A549 (cell line): ENCODE results near the gene OBSCN. TPM values are rescaled to one million over a fixed set of nuclear protein-coding genes. Genes with fewer than 3 reads are reported as not detected.

Experiments
- ATAC-seq, 2 experiments: fragments of 200-7000 bp in 1 of 2; fragments of >200 bp in 1 of 2; cut with Nextera tagmentation in 1 of 2; cut with Tn5 transposase in 1 of 2; 3 replicates each; pipeline versions ENCODE4 v1.8.0 to v1.9.1; 2018 to 2020; ENCODE audit warnings: mild to moderate bottlenecking in 1 of 2, moderate library complexity in 1 of 2
- CTCF ChIA-PET: fragments of 300-600 bp; sonication (Branson Sonifier 250); formaldehyde crosslinking; extraction: SDS; loops from one replicate; lab custom pipeline; 2021; ENCODE audit warnings: antibody characterized with exemption, inconsistent platforms; lab: Yijun Ruan, JAX
- POLR2A ChIA-PET: fragments of 350-600 bp; formaldehyde crosslinking; extraction: SDS; loops from one replicate; lab custom pipeline; 2021; ENCODE audit warnings: antibody characterized with exemption, inconsistent platforms; lab: Yijun Ruan, JAX
- DNase-seq, 2 experiments: peaks; one replicate each; pipeline versions ENCODE4 v3.0.0 to v3.0.0-alpha.2; 2011 to 2016; ENCODE audit warnings: low read depth in 1 of 2, low spot score in 1 of 2
- FAIRE-seq: peaks from 2 replicates; lab custom pipeline; 2011; peaks lifted over from hg19 to GRCh38; lab: Jason Lieb, UNC
- H3K27ac ChIP-seq, 2 experiments: fragments of >200 bp; sonication (Bioruptor Twin); formaldehyde crosslinking; 3 replicates each; pipeline ENCODE4 v1.5.1; 2016 to 2017
- H3K4me1 ChIP-seq: fragments of >200 bp; sonication (Bioruptor Twin); formaldehyde crosslinking; 3 replicates; pipeline ENCODE4 v1.6.1; 2016
- H3K4me2 ChIP-seq: fragments of >200 bp; sonication (Bioruptor Twin); formaldehyde crosslinking; 3 replicates; pipeline ENCODE4 v1.6.1; 2016
- H3K4me3 ChIP-seq: fragments of >200 bp; sonication (Bioruptor Twin); formaldehyde crosslinking; 3 replicates; pipeline ENCODE4 v1.5.1; 2016
- H3K9me3 ChIP-seq: fragments of >200 bp; sonication (Bioruptor Twin); formaldehyde crosslinking; 3 replicates; pipeline ENCODE4 v1.6.1; 2016
- CBX8 ChIP-seq: fragments of 200-600 bp; sonication (generic); IDR thresholded peaks from 2 replicates; pipeline ENCODE4 v1.6.1; 2016
- CEBPB ChIP-seq, 2 experiments: fragments of >200 bp in 1 of 2; sonication (Bioruptor Twin) in 1 of 2; formaldehyde crosslinking in 1 of 2; IDR thresholded peaks; 2 replicates each; pipeline ENCODE4 v1.6.1; 2012 to 2016
- CHD2 ChIP-seq: fragments of 150-350 bp; IDR thresholded peaks from 2 replicates; pipeline ENCODE4 v1.6.1; 2014; ENCODE audit warnings: low read length; ENCODE audit not compliant: partially characterized antibody
- CHD4 ChIP-seq: fragments of 200-600 bp; sonication (generic); IDR thresholded peaks from 2 replicates; pipeline ENCODE4 v1.6.1; 2016; ENCODE audit warnings: antibody characterized with exemption, mild to moderate bottlenecking, borderline replicate concordance
- EHMT2 ChIP-seq: fragments of 200-600 bp; sonication (generic); IDR thresholded peaks from 2 replicates; pipeline ENCODE4 v1.6.1; 2016; ENCODE audit warnings: antibody characterized with exemption, low read depth, mild to moderate bottlenecking, moderate library complexity
- ESRRA ChIP-seq: fragments of 150-350 bp; IDR thresholded peaks from 2 replicates; pipeline ENCODE4 v1.6.1; 2014; ENCODE audit warnings: mild to moderate bottlenecking, low read length, borderline replicate concordance
- FOXS1 ChIP-seq: fragments of 250-450 bp; sonication (Bioruptor Pico); IDR thresholded peaks from 2 replicates; pipeline ENCODE4 v1.5.0; 2020; ENCODE audit warnings: mild to moderate bottlenecking, moderate library complexity
- HDAC2 ChIP-seq: fragments of 200-600 bp; sonication (generic); IDR thresholded peaks from 2 replicates; pipeline ENCODE4 v1.6.1; 2016
- HES2 ChIP-seq: fragments of >200 bp; sonication (Bioruptor Twin); formaldehyde crosslinking; IDR thresholded peaks from 2 replicates; pipeline ENCODE4 v1.6.1; 2016
- HOXB13 ChIP-seq: fragments of 250-450 bp; sonication (Bioruptor Pico); IDR thresholded peaks from 2 replicates; pipeline ENCODE4 v1.5.0; 2020; ENCODE audit warnings: low read depth, mild to moderate bottlenecking, moderate library complexity
- JUN ChIP-seq, 2 experiments: fragments of >200 bp; sonication (Bioruptor Twin); formaldehyde crosslinking; IDR thresholded peaks; 2 replicates in 1 of 2; 3 replicates in 1 of 2; pipeline ENCODE4 v1.6.1; 2016 to 2017
- MAFK ChIP-seq: fragments of 450-650 bp; IDR thresholded peaks from 2 replicates; pipeline ENCODE4 v1.6.1; 2014; ENCODE audit not compliant: partially characterized antibody
- MAZ ChIP-seq: fragments of 150-350 bp; IDR thresholded peaks from 2 replicates; pipeline ENCODE4 v1.6.1; 2014; ENCODE audit warnings: antibody characterized with exemption, low read depth, low read length, borderline replicate concordance
- NPAS2 ChIP-seq: fragments of 250-450 bp; sonication (Bioruptor Pico); IDR thresholded peaks from 2 replicates; pipeline ENCODE4 v1.8.0; 2022; ENCODE audit warnings: mild to moderate bottlenecking, moderate library complexity, borderline replicate concordance
- NR3C1 ChIP-seq: fragments of >200 bp; sonication (Bioruptor Twin); formaldehyde crosslinking; IDR thresholded peaks from 3 replicates; pipeline ENCODE4 v1.6.1; 2017
- PHF8 ChIP-seq: fragments of 200-600 bp; sonication (generic); IDR thresholded peaks from 2 replicates; pipeline ENCODE4 v1.6.1; 2016; ENCODE audit warnings: low read depth, mild to moderate bottlenecking, antibody characterized with exemption, moderate library complexity, borderline replicate concordance
- POLR2A ChIP-seq: IDR thresholded peaks from 2 replicates; pipeline ENCODE4 v1.6.1; 2012; ENCODE audit warnings: mild to moderate bottlenecking, low read length
- RAD21 ChIP-seq, 2 experiments: fragments of >200 bp in 1 of 2; sonication (Bioruptor Twin) in 1 of 2; formaldehyde crosslinking in 1 of 2; IDR thresholded peaks in 1 of 2; conservative IDR thresholded peaks in 1 of 2; 2 replicates in 1 of 2; 3 replicates in 1 of 2; pipeline ENCODE4 v1.6.1; 2012 to 2018; ENCODE audit warnings: inconsistent platforms in 1 of 2
- RFX5 ChIP-seq: fragments of 450-650 bp; IDR thresholded peaks from 2 replicates; pipeline ENCODE4 v1.7.1; 2014; ENCODE audit warnings: antibody characterized with exemption, mild to moderate bottlenecking, moderate library complexity
- SMC3 ChIP-seq: fragments of >200 bp; sonication (Bioruptor Twin); formaldehyde crosslinking; IDR thresholded peaks from 3 replicates; pipeline ENCODE4 v1.6.1; 2018; ENCODE audit warnings: inconsistent platforms
- ZFP36 ChIP-seq: fragments of 450-650 bp; IDR thresholded peaks from 2 replicates; pipeline ENCODE4 v1.6.1; 2014; ENCODE audit warnings: borderline replicate concordance; ENCODE audit not compliant: partially characterized antibody
- WGBS: methylation state at CpG from one replicate; pipeline ENCODE4 v1.1.6; 2017; ENCODE audit errors: missing lambda C conversion rate; 5-methylcytosine and 5-hydroxymethylcytosine counted together
- polyA plus RNA-seq, 4 experiments: library from polyadenylated mRNA; depleted of rRNA in 3 of 4; stranded (reverse); fragments of >200 nt; fragmentation: RNase III in 1 of 4; extraction: RNeasy Plus Mini Kit Qiagen cat#74134 plus additional on column Dnase treatment in 1 of 4; gene quantifications; 2 replicates in 3 of 4; 3 replicates in 1 of 4; pipeline ENCODE4 v1.2.3, GENCODE V29; 2011 to 2017
- TF ChIP-seq, protein P1 (sequence below): fragments of >200 bp; sonication (Bioruptor Twin); formaldehyde crosslinking; IDR thresholded peaks from 3 replicates; pipeline ENCODE4 v1.6.1; 2016
- TF ChIP-seq, protein P2 (sequence below): IDR thresholded peaks from 2 replicates; pipeline ENCODE4 v1.6.1; 2012; ENCODE audit warnings: low read depth, borderline replicate concordance
- TF ChIP-seq, protein P3 (sequence below): fragments of 250-450 bp; sonication (Bioruptor Pico); IDR thresholded peaks from 2 replicates; pipeline ENCODE4 v1.5.0; 2020; ENCODE audit warnings: low read depth, mild to moderate bottlenecking, moderate library complexity

Gene OBSCN
- polyA plus RNA-seq, 2 of the 4 experiments (the other 2 are of a cell fraction), result 3.1 to 6.8 TPM

DNA sequence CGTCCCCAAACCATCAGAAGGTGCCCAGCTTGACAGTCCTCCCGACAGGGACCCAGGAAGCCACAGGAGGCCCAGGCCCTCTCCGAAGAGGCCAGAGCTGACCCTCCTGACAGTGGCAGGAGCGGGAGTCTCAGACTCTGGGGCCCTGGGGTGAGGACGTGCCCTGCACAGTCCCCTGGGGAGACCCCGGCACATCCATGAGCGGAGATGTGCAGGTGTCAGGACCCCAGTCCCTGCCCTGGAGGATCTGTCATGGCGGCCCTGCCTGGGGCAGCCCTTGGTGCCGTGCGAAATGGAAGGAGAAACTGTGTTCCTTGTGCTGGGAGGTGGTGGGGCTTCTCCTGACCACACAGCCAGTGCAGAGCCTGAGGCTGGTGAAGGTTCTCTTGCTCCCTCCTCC, 55.8 kb downstream of the OBSCN start:
- Histone ChIP-seq H3K4me1 (no peaks in the 10 kb centered on the region), H3K27ac (no peak overlapping the region), H3K4me3 (no peak overlapping the region), H3K4me2 (no peak overlapping the region), H3K9me3 (peaks cover 16% of the 10 kb centered on the region; the same call in 2 of the 3 replicates)
- DNase-seq, result no peak
- 81% methylated on average over 8 of the region's 10 CpGs for WGBS
- CTCF ChIA-PET, result interaction anchor here (0.7 to 0.9 kb wide), 2 partner anchors 43 to 237 kb away, joined by 3 read pairs; no protein-coding TSS in a partner anchor
- no peak for ATAC-seq
- TF ChIP-seq RAD21 (conservative IDR thresholded peaks at IDR 0.05 in 1 of 2, IDR thresholded peaks at IDR 0.05 in 1 of 2), result no peak
- TF ChIP-seq EHMT2, result no peak
- TF ChIP-seq HOXB13 (CRISPR knock-in tag), result no peak
- no peak for TF ChIP-seq JUN (IDR thresholded peaks at IDR 0.05)
- TF ChIP-seq, protein P1, sequence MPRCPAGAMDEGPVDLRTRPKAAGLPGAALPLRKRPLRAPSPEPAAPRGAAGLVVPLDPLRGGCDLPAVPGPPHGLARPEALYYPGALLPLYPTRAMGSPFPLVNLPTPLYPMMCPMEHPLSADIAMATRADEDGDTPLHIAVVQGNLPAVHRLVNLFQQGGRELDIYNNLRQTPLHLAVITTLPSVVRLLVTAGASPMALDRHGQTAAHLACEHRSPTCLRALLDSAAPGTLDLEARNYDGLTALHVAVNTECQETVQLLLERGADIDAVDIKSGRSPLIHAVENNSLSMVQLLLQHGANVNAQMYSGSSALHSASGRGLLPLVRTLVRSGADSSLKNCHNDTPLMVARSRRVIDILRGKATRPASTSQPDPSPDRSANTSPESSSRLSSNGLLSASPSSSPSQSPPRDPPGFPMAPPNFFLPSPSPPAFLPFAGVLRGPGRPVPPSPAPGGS, result no peak
- TF ChIP-seq, protein P2, sequence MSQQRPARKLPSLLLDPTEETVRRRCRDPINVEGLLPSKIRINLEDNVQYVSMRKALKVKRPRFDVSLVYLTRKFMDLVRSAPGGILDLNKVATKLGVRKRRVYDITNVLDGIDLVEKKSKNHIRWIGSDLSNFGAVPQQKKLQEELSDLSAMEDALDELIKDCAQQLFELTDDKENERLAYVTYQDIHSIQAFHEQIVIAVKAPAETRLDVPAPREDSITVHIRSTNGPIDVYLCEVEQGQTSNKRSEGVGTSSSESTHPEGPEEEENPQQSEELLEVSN, result no peak
- TF ChIP-seq HES2, result no peak
- no peak for TF ChIP-seq MAFK
- no peak for TF ChIP-seq NPAS2 (CRISPR knock-in tag)
- no peak for TF ChIP-seq ESRRA
- no peak for TF ChIP-seq NR3C1
- TF ChIP-seq CHD2, result no peak
- no peak for TF ChIP-seq CHD4
- TF ChIP-seq, protein P3, sequence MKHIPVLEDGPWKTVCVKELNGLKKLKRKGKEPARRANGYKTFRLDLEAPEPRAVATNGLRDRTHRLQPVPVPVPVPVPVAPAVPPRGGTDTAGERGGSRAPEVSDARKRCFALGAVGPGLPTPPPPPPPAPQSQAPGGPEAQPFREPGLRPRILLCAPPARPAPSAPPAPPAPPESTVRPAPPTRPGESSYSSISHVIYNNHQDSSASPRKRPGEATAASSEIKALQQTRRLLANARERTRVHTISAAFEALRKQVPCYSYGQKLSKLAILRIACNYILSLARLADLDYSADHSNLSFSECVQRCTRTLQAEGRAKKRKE, result no peak
- no peak for FAIRE-seq
- POLR2A ChIA-PET, result no interaction called here

DNA sequence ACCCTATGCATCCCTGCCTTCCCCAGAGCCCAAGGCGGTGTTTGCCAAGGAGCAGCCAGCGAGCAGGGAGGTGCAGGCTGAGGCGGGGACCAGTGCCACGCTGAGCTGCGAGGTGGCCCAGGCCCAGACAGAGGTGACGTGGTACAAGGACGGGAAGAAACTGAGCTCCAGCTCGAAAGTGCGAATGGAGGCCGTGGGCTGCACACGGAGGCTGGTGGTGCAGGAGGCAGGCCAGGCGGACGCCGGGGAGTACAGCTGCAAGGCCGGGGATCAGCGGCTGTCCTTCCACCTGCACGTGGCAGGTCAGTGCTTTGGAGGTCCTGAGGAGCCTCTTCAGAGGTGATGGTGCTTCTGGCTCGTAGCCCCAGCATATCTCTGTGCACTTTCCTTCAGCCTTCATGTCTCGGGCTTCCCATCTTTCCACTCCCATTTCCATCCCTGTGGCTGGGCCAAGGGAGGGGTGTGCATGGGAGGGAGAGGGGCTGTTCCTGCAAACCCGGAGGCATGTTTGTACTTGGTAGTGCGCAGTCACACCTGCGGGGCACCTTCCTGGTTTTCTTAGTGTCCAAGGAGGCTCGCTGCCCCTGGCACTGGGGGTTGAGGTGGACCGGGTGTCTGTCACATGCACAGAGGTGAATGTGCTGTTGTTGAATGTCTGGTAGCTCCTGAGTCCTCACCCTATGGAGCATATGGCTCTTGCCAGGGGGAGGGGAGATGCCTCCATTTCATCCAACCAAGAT, 56.4 kb downstream of the OBSCN start:
- ATAC-seq (no peak; a peak in 1 of 6 replicates), DNase-seq (no peak), FAIRE-seq (no peak)
- 88% methylated on average over 24 of the region's 24 CpGs for WGBS
- no peak overlapping the region for H3K4me3 ChIP-seq
- H3K4me1 ChIP-seq, result no peaks in the 10 kb centered on the region
- ChIA-PET CTCF (no interaction called here), POLR2A (no interaction called here)
- H3K9me3 ChIP-seq, result peaks cover 16% of the 10 kb centered on the region; the same call in 2 of the 3 replicates
- no peak overlapping the region for H3K27ac ChIP-seq
- TF ChIP-seq SMC3, result no peak
- TF ChIP-seq PHF8, result no peak
- no peak for TF ChIP-seq HES2
- TF ChIP-seq HDAC2, result no peak
- no peak for TF ChIP-seq POLR2A
- H3K4me2 ChIP-seq, result no peak overlapping the region

DNA sequence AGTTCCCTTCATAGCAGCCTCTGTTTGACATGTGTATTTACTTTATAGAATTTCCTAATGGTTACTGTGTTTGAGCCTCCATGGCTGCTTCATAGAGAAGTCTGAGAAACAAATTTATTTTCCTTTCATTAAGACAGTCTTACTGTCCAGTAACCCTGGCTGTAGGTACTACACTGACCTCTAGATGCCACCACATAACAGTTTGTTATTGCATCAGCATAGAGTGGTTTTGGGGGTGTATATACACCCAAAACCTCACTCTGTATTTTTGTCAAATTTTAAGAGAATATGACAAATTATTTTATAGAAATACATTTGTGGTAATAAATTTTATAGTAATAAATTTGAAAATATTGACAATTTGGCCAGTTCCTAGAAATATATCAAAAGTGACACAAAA, 57.3 kb downstream of the OBSCN start:
- Histone ChIP-seq H3K27ac (no peak overlapping the region), H3K9me3 (peaks cover 16% of the 10 kb centered on the region; the same call in 2 of the 3 replicates), H3K4me1 (no peaks in the 10 kb centered on the region), H3K4me2 (no peak overlapping the region), H3K4me3 (no peak overlapping the region)
- POLR2A ChIA-PET, result no interaction called here
- FAIRE-seq, result no peak
- DNase-seq, result no peak
- CTCF ChIA-PET, result no interaction called here
- ATAC-seq, result peak in 1 of 2 experiments; percentile 75; a peak in 4 of 6 replicates
- TF ChIP-seq ESRRA, result no peak
- TF ChIP-seq, protein P1, result no peak
- TF ChIP-seq, protein P2, result no peak
- TF ChIP-seq FOXS1 (CRISPR knock-in tag), result no peak
- TF ChIP-seq CBX8, result no peak
- no peak for TF ChIP-seq ZFP36
- TF ChIP-seq MAZ, result no peak
- TF ChIP-seq RFX5, result no peak
- TF ChIP-seq PHF8, result no peak
- no peak for TF ChIP-seq NPAS2 (CRISPR knock-in tag)
- peak in 1 of 2 experiments; percentile 32; a peak in 1 of 4 replicates for TF ChIP-seq CEBPB (IDR thresholded peaks at IDR 0.05)
- no peak for TF ChIP-seq NR3C1
